ENCODE results near the gene NCOA5. TPM values are rescaled to one million over a fixed set of nuclear protein-coding genes. Genes with fewer than 3 reads are reported as not detected.

The NCOA5 gene
- total and polyA plus RNA-seq, 12 donors, result 7.6 to 22.5 (median 11.5) TPM

- Histone ChIP-seq H3K4me1 (peaks cover 0 to 20% (median 0%) of the 10 kb centered on the region in 9 donors), H3K36me3 (peaks cover 0 to 80% (median 29%) of the 10 kb centered on the region in 9 donors), H3K27me3 (no peaks in the 10 kb centered on the region), H3K9me3 (no peaks in the 10 kb centered on the region), H3K4me3 (no peak overlapping the region), H3K27ac (no peak overlapping the region)
- intact Hi-C loops (cut with DNase I), result no loop called here
- ATAC-seq, result no peak
- DNase-seq, result no peak
- TF ChIP-seq, protein P1, sequence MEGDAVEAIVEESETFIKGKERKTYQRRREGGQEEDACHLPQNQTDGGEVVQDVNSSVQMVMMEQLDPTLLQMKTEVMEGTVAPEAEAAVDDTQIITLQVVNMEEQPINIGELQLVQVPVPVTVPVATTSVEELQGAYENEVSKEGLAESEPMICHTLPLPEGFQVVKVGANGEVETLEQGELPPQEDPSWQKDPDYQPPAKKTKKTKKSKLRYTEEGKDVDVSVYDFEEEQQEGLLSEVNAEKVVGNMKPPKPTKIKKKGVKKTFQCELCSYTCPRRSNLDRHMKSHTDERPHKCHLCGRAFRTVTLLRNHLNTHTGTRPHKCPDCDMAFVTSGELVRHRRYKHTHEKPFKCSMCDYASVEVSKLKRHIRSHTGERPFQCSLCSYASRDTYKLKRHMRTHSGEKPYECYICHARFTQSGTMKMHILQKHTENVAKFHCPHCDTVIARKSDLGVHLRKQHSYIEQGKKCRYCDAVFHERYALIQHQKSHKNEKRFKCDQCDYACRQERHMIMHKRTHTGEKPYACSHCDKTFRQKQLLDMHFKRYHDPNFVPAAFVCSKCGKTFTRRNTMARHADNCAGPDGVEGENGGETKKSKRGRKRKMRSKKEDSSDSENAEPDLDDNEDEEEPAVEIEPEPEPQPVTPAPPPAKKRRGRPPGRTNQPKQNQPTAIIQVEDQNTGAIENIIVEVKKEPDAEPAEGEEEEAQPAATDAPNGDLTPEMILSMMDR (IDR thresholded peaks at IDR 0.05), result no peak
- whole genome bisulfite sequencing, 2 donors, result 57 to 72% methylated on average over 3 of the region's 3 CpGs
Observed at GRCh38 chr20:46073443-46073842, 16.3 kb downstream of the NCOA5 start.

GRCh38 chr20:46073024-46073423 lies 16.7 kb downstream of the NCOA5 start:
- DNase-seq, result no peak
- TF ChIP-seq, protein P1 (IDR thresholded peaks at IDR 0.05), result no peak
- Histone ChIP-seq H3K4me3 (no peak overlapping the region), H3K27me3 (no peaks in the 10 kb centered on the region), H3K27ac (no peak overlapping the region), H3K36me3 (peaks cover 0 to 80% (median 29%) of the 10 kb centered on the region in 9 donors), H3K4me1 (peaks cover 0 to 20% (median 0%) of the 10 kb centered on the region in 9 donors), H3K9me3 (no peaks in the 10 kb centered on the region)
- no peak for ATAC-seq
- intact Hi-C loops (cut with DNase I), result no loop called here
- 89 to 91% methylated on average over 4 of the region's 4 CpGs for WGBS, 2 donors

- no peak overlapping the region for H3K27ac ChIP-seq
- H3K4me3 ChIP-seq, result no peak overlapping the region
- peaks cover 0 to 20% (median 0%) of the 10 kb centered on the region in 9 donors for H3K4me1 ChIP-seq
- no peak for ATAC-seq
- DNase-seq, result no peak
- peaks cover 0 to 80% (median 36%) of the 10 kb centered on the region in 9 donors for H3K36me3 ChIP-seq
- TF ChIP-seq, protein P1 (IDR thresholded peaks at IDR 0.05), result no peak
- H3K27me3 ChIP-seq, result no peaks in the 10 kb centered on the region
- WGBS, 2 donors, result 92 to 93% methylated on average over 3 of the region's 3 CpGs
- no peaks in the 10 kb centered on the region for H3K9me3 ChIP-seq
- intact Hi-C loops (cut with DNase I), result no loop called here
Observed at GRCh38 chr20:46071573-46071972, 18.2 kb downstream of the NCOA5 start.

DNA sequence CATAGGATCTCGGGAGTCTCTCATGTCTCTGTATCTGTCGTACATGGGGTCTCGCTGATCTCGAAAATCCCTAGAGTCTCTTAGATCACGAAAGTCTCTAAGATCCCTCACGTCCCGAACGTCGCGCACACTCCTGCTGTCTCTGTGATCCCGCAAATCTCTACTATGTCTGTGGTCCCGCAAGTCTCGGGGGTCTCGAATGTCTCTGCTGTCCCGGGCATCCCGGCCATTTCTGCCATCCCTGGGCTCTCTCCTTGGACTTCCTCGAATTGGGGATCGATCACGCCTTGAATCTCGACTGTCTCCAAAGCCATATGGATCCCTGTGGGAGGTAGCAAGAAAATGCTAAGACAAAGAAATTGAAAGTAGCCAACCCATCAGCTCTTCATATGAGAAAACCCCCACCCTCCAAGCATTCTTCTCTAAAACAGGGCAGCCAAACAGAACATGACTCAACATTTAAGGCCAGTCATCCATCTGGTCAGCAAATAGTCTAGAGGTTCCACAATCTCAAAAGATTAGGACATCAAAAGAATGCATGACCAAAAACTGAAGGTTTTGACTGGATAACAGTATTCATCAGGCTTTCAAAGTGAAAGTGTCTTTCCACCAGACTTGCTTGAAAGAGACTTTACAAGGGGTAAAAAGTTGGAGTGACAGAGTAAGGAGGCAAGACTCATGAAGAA lies 19.4 kb downstream of the NCOA5 start:
- intact Hi-C loops (cut with DNase I), result no loop called here

More for the DNA sequence above, 19.4 kb downstream of the NCOA5 start:
- DNase-seq (no peak), ATAC-seq (no peak)
- H3K36me3 ChIP-seq, result peaks cover 2 to 85% (median 47%) of the 10 kb centered on the region in 9 donors
- H3K4me1 ChIP-seq, result peaks cover 0 to 20% (median 0%) of the 10 kb centered on the region in 9 donors
- H3K9me3 ChIP-seq, result no peaks in the 10 kb centered on the region
- H3K4me3 ChIP-seq, result no peak overlapping the region
- TF ChIP-seq, protein P1 (IDR thresholded peaks at IDR 0.05), result no peak
- H3K27me3 ChIP-seq, result no peaks in the 10 kb centered on the region
- WGBS, 2 donors, result 96 to 97% methylated on average over 20 of the region's 20 CpGs
- no peak overlapping the region for H3K27ac ChIP-seq
